K562 (cell line): Measurements from ENCODE around the gene ZBTB48. TPM values are rescaled to one million over a fixed set of nuclear protein-coding genes. Genes with fewer than 3 reads are reported as not detected.

Source experiments
- BRCA1 ChIP-seq, 2 experiments: fragments of 450-650 bp in 1 of 2; sonication (generic) in 1 of 2; formaldehyde crosslinking in 1 of 2; IDR thresholded peaks; 2 replicates each; pipeline versions ENCODE4 v1.5.0 to v1.6.1; 2017 to 2020; ENCODE audit warnings: mild to moderate bottlenecking in 1 of 2, missing genetic modification reagents in 1 of 2
- ELF2 ChIP-seq: fragments of 250-450 bp; sonication (Bioruptor Pico); IDR thresholded peaks from 2 replicates; pipeline ENCODE4 v1.5.0; 2021; ENCODE audit warnings: mild to moderate bottlenecking
- ESRRA ChIP-seq: fragments of 450-650 bp; IDR thresholded peaks from 2 replicates; pipeline ENCODE4 v1.6.1; 2014; ENCODE audit warnings: low read depth, mild to moderate bottlenecking, moderate library complexity, borderline replicate concordance
- ETS1 ChIP-seq: conservative IDR thresholded peaks from 2 replicates; pipeline ENCODE4 v1.6.1; 2011; ENCODE audit warnings: low read depth, mild to moderate bottlenecking, low read length; ENCODE audit not compliant: control insufficient read depth
- ETV6 ChIP-seq, 3 experiments: fragments of 150-350 bp in 1 of 3; sonication (generic) in 1 of 3; formaldehyde crosslinking in 1 of 3; IDR thresholded peaks; 2 replicates each; pipeline versions ENCODE4 v1.6.1 to v1.8.0; 2014 to 2022; ENCODE audit warnings: borderline replicate concordance in 2 of 3, low read depth in 2 of 3, antibody characterized with exemption in 1 of 3, low read length in 1 of 3, mild to moderate bottlenecking in 1 of 3, missing genetic modification reagents in 1 of 3
- FOXA3 ChIP-seq, 2 experiments: fragments of 450-650 bp in 1 of 2; sonication (generic) in 1 of 2; formaldehyde crosslinking; IDR thresholded peaks in 1 of 2; conservative IDR thresholded peaks in 1 of 2; 2 replicates each; pipeline versions ENCODE4 v1.4.0 to v1.8.0; 2020 to 2022; ENCODE audit warnings: mild to moderate bottlenecking in 2 of 2, missing genetic modification reagents in 1 of 2
- MCM5 ChIP-seq: fragments of 450-650 bp; IDR thresholded peaks from 2 replicates; pipeline ENCODE4 v1.6.1; 2016; ENCODE audit warnings: low read depth
- PHF8 ChIP-seq: fragments of 200-600 bp; sonication (generic); IDR thresholded peaks from 2 replicates; pipeline ENCODE4 v1.6.1; 2012; ENCODE audit warnings: mixed run types, mild to moderate bottlenecking, inconsistent platforms, low read length, moderate library complexity, borderline replicate concordance
- POLR3G ChIP-seq: IDR thresholded peaks from 2 replicates; pipeline ENCODE4 v1.6.1; 2011; ENCODE audit not compliant: insufficient read length, insufficient replicate concordance; ENCODE audit errors: extremely low read depth
- RB1 ChIP-seq: fragments of 450-650 bp; IDR thresholded peaks from 2 replicates; pipeline ENCODE4 v1.6.1; 2017; ENCODE audit warnings: low read depth, mild to moderate bottlenecking
- RBFOX2 ChIP-seq: fragments of 200-400 bp; formaldehyde crosslinking; IDR thresholded peaks from 2 replicates; pipeline ENCODE4 v1.6.1; 2017; ENCODE audit warnings: low read depth, mild to moderate bottlenecking, low read length, moderate library complexity
- RFX5 ChIP-seq: IDR thresholded peaks from 2 replicates; pipeline ENCODE4 v1.6.1; 2011; ENCODE audit warnings: low read depth, mild to moderate bottlenecking, improper control_type of control experiment, low read length
- SNAPC5 ChIP-seq: fragments of 250-450 bp; sonication (Bioruptor Pico); IDR thresholded peaks from 2 replicates; pipeline ENCODE4 v1.8.0; 2021; ENCODE audit warnings: moderate library complexity, mild to moderate bottlenecking, inconsistent platforms
- SREBF1 ChIP-seq: fragments of 150-350 bp; IDR thresholded peaks from 2 replicates; pipeline ENCODE4 v1.6.1; 2014; ENCODE audit warnings: antibody characterized with exemption, low read depth, low read length, borderline replicate concordance
- U2AF2 ChIP-seq: fragments of 200-400 bp; formaldehyde crosslinking; optimal IDR thresholded peaks from 2 replicates; pipeline ENCODE3; 2017; ENCODE audit warnings: low read depth, mild to moderate bottlenecking, low read length
- ZBTB9 ChIP-seq: fragments of 450-650 bp; formaldehyde crosslinking; IDR thresholded peaks from 2 replicates; pipeline ENCODE4 v1.4.0; 2020; ENCODE audit warnings: mild to moderate bottlenecking, moderate library complexity
- ZNF57 ChIP-seq: fragments of 450-650 bp; formaldehyde crosslinking; IDR thresholded peaks from 2 replicates; pipeline ENCODE4 v1.4.0; 2020; ENCODE audit warnings: mild to moderate bottlenecking, moderate library complexity
- ZNF639 ChIP-seq, 2 experiments: fragments of 200-800 bp in 1 of 2; sonication (Bioruptor generic) in 1 of 2; sonication (generic) in 1 of 2; formaldehyde crosslinking in 1 of 2; IDR thresholded peaks in 1 of 2; conservative IDR thresholded peaks in 1 of 2; 2 replicates each; pipeline versions ENCODE4 v1.5.0 to v1.6.1; 2016 to 2020; ENCODE audit warnings: missing compliant biosample characterization in 1 of 2, missing genetic modification characterization in 1 of 2, missing genetic modification reagents in 1 of 2
- polyA plus RNA-seq, 8 experiments: library from polyadenylated mRNA; depleted of rRNA in 4 of 8; stranded (reverse) in 5 of 8; unstranded in 3 of 8; fragments of >200 nt; fragmentation: Nextera tagmentation in 2 of 8; fragmentation: Illumina TruSeq in 1 of 8; extraction: Ambion mirVana in 2 of 8; extraction: Trizol in 1 of 8; gene quantifications; 2 replicates each; pipeline versions ENCODE4 v1.2.1 to v1.2.3, GENCODE V29; 2011 to 2014; ENCODE audit warnings: inconsistent platforms in 1 of 8, missing spikeins in 1 of 8
- total RNA-seq, 7 experiments: library from RNA; depleted of rRNA in 6 of 7; stranded (reverse); fragments of >200 nt in 6 of 7; fragmentation: Illumina TruSeq in 2 of 7; extraction: Trizol in 2 of 7; gene quantifications; 2 replicates each; pipeline versions ENCODE4 v1.2.1 to v1.2.3, GENCODE V29; 2011 to 2021; ENCODE audit warnings: low replicate concordance in 1 of 7

ZBTB48 gene
- total and polyA plus RNA-seq, 9 of the 15 experiments (the other 6 are each of a cell fraction or from before 2014, with no cell fraction given) = 1.9 to 66.9 (median 29.5) TPM

GRCh38 chr1:6554031-6554906, 25.5 kb upstream of the ZBTB48 start, which contains the start of gene NOL9 (continued):
- TF ChIP-seq SNAPC5 (CRISPR knock-in tag) (no peak), SREBF1 (peak; percentile 46; the same call in 1 of the 2 replicates), PHF8 (peak; percentile 94; the same call in 1 of the 2 replicates), ZNF639 (CRISPR knock-in tag; conservative IDR thresholded peaks at IDR 0.05 in 1 of 2, IDR thresholded peaks at IDR 0.05 in 1 of 2) (peak in 1 of 2 experiments; percentile 70; a peak in 2 of 4 replicates), ELF2 (CRISPR knock-in tag) (no peak), ZBTB9 (peak; percentile 31; the same call in 1 of the 2 replicates), U2AF2 (no peak), FOXA3 (CRISPR knock-in tag; conservative IDR thresholded peaks at IDR 0.05 in 1 of 2, IDR thresholded peaks at IDR 0.05 in 1 of 2) (peak in 1 of 2 experiments; percentile 73; a peak in 2 of 4 replicates), POLR3G (no peak), RFX5 (no peak), ETV6 (IDR thresholded peaks at IDR 0.05; ENCODE audit: borderline replicate concordance in 1 of 2, low read depth in 2 of 2, low read length in 1 of 2) (no peak), ETV6 (CRISPR knock-in tag; IDR thresholded peaks at IDR 0.05; ENCODE audit: borderline replicate concordance) (0 out of 2 replicates have a peak, but pooled peaks have one; percentile 25), ESRRA (peak; percentile 56; the same call in 1 of the 2 replicates), BRCA1 (IDR thresholded peaks at IDR 0.05) (no peak), BRCA1 (CRISPR knock-in tag; IDR thresholded peaks at IDR 0.05) (no peak), RBFOX2 (peak; percentile 98), RB1 (peak; percentile 99; the same call in 1 of the 2 replicates), MCM5 (no peak), ETS1 (peak; percentile 66; the same call in 1 of the 2 replicates), ZNF57 (CRISPR knock-in tag) (0 out of 2 replicates have a peak, but pooled peaks have one; percentile 63)
- TF ChIP-seq, all 486 proteins: peak for 176
